Adipocyte (in vitro differentiated cells): ENCODE measurements around the gene MTUS2.

Experiments
- DNase-seq: peaks from one replicate; pipeline ENCODE4 v3.0.0-alpha.2; 2015; ENCODE audit warnings: low read depth
- H3K27me3 ChIP-seq: replicated peaks from 2 replicates; pipeline ENCODE4 v1.7.0; 2013; ENCODE audit warnings: mild to moderate bottlenecking, low read length, moderate library complexity; ENCODE audit not compliant: control insufficient read depth, insufficient read depth
- H3K36me3 ChIP-seq: 2 replicates; pipeline ENCODE4 v1.7.0; 2013; ENCODE audit warnings: low read length, mild to moderate bottlenecking, moderate library complexity; ENCODE audit not compliant: control insufficient read depth, insufficient read depth, severe bottlenecking
- H3K4me1 ChIP-seq: 2 replicates; pipeline ENCODE4 v1.7.0; 2013; ENCODE audit warnings: mild to moderate bottlenecking, low read length, moderate library complexity; ENCODE audit not compliant: control insufficient read depth, insufficient read depth
- H3K4me3 ChIP-seq: 2 replicates; pipeline ENCODE4 v1.7.0; 2013; ENCODE audit warnings: mild to moderate bottlenecking, low read length, moderate library complexity
- H3K9ac ChIP-seq: 2 replicates; pipeline ENCODE4 v1.7.0; 2013; ENCODE audit warnings: mild to moderate bottlenecking, low read length, moderate library complexity
- H3K9me3 ChIP-seq: 2 replicates; pipeline ENCODE4 v1.7.0; 2013; ENCODE audit warnings: mild to moderate bottlenecking, low read length, moderate library complexity; ENCODE audit not compliant: control insufficient read depth

Gene MTUS2

GRCh38 chr13:29513002-29513980, 693.2 kb downstream of the MTUS2 start:
- DNase-seq, result no peak
- Histone ChIP-seq H3K9me3 (no peaks in the 10 kb centered on the region), H3K4me3 (no peak overlapping the region), H3K36me3 (peaks cover 55% of the 10 kb centered on the region), H3K4me1 (peaks cover 51% of the 10 kb centered on the region), H3K27me3 (no peaks in the 10 kb centered on the region), H3K9ac (no peak overlapping the region)

- no peaks in the 10 kb centered on the region for H3K9me3 ChIP-seq
- H3K9ac ChIP-seq, result no peak overlapping the region
- DNase-seq, result no peak
- peaks cover 63% of the 10 kb centered on the region for H3K36me3 ChIP-seq
- H3K4me1 ChIP-seq, result peaks cover 42% of the 10 kb centered on the region
- H3K27me3 ChIP-seq, result no peaks in the 10 kb centered on the region
- no peak overlapping the region for H3K4me3 ChIP-seq
These were observed 694.0 kb downstream of the MTUS2 start for GRCh38 chr13:29513981-29514719.

GRCh38 chr13:29514720-29515310, 694.7 kb downstream of the MTUS2 start:
- peaks cover 36% of the 10 kb centered on the region for H3K4me1 ChIP-seq
- peaks cover 63% of the 10 kb centered on the region for H3K36me3 ChIP-seq
- no peak overlapping the region for H3K4me3 ChIP-seq
- no peak for DNase-seq
- no peaks in the 10 kb centered on the region for H3K27me3 ChIP-seq
- no peaks in the 10 kb centered on the region for H3K9me3 ChIP-seq
- no peak overlapping the region for H3K9ac ChIP-seq

- Histone ChIP-seq H3K4me1 (peaks cover 36% of the 10 kb centered on the region), H3K27me3 (no peaks in the 10 kb centered on the region), H3K9ac (no peak overlapping the region), H3K4me3 (no peak overlapping the region), H3K36me3 (peaks cover 63% of the 10 kb centered on the region), H3K9me3 (no peaks in the 10 kb centered on the region)
- DNase-seq, result no peak
These were observed 695.2 kb downstream of the MTUS2 start for GRCh38 chr13:29515372-29515771.

- no peak overlapping the region for H3K9ac ChIP-seq
- peaks cover 38% of the 10 kb centered on the region for H3K4me1 ChIP-seq
- no peaks in the 10 kb centered on the region for H3K27me3 ChIP-seq
- H3K9me3 ChIP-seq, result no peaks in the 10 kb centered on the region
- H3K36me3 ChIP-seq, result peaks cover 63% of the 10 kb centered on the region
- no peak for DNase-seq
- no peak overlapping the region for H3K4me3 ChIP-seq
These were observed 695.9 kb downstream of the MTUS2 start for GRCh38 chr13:29516012-29516411.

GRCh38 chr13:29516880-29517279, 696.7 kb downstream of the MTUS2 start:
- H3K9ac ChIP-seq, result no peak overlapping the region
- no peaks in the 10 kb centered on the region for H3K27me3 ChIP-seq
- DNase-seq, result no peak
- peaks cover 39% of the 10 kb centered on the region for H3K4me1 ChIP-seq
- H3K36me3 ChIP-seq, result peaks cover 63% of the 10 kb centered on the region
- no peaks in the 10 kb centered on the region for H3K9me3 ChIP-seq
- no peak overlapping the region for H3K4me3 ChIP-seq

GRCh38 chr13:29519921-29520320, 699.8 kb downstream of the MTUS2 start:
- no peaks in the 10 kb centered on the region for H3K9me3 ChIP-seq
- H3K4me1 ChIP-seq, result peaks cover 45% of the 10 kb centered on the region
- H3K9ac ChIP-seq, result peak overlapping the region; percentile 31
- H3K27me3 ChIP-seq, result no peaks in the 10 kb centered on the region
- H3K4me3 ChIP-seq, result no peak overlapping the region
- H3K36me3 ChIP-seq, result peaks cover 50% of the 10 kb centered on the region
- no peak for DNase-seq

GRCh38 chr13:29520671-29521070, 700.5 kb downstream of the MTUS2 start:
- peak; percentile 88 for DNase-seq
- Histone ChIP-seq H3K36me3 (peaks cover 43% of the 10 kb centered on the region), H3K9ac (peak overlapping the region; percentile 66)

GRCh38 chr13:29521336-29521735, 701.2 kb downstream of the MTUS2 start:
- H3K36me3 ChIP-seq, result peaks cover 36% of the 10 kb centered on the region
- no peaks in the 10 kb centered on the region for H3K27me3 ChIP-seq
- peak overlapping the region; percentile 57 for H3K4me3 ChIP-seq
- no peak for DNase-seq
- peaks cover 45% of the 10 kb centered on the region for H3K4me1 ChIP-seq
- H3K9me3 ChIP-seq, result no peaks in the 10 kb centered on the region
- H3K9ac ChIP-seq, result peak overlapping the region; percentile 66

More at GRCh38 chr13:29520671-29521070, 700.5 kb downstream of the MTUS2 start:
- peak overlapping the region; percentile 57 for H3K4me3 ChIP-seq
- no peaks in the 10 kb centered on the region for H3K27me3 ChIP-seq
- peaks cover 45% of the 10 kb centered on the region for H3K4me1 ChIP-seq
- H3K9me3 ChIP-seq, result no peaks in the 10 kb centered on the region

- Histone ChIP-seq H3K9ac (no peak overlapping the region), H3K4me1 (peaks cover 45% of the 10 kb centered on the region), H3K36me3 (peaks cover 35% of the 10 kb centered on the region), H3K27me3 (no peaks in the 10 kb centered on the region), H3K9me3 (no peaks in the 10 kb centered on the region), H3K4me3 (peak overlapping the region; percentile 57)
- DNase-seq, result peak; percentile 87
These were observed 702.0 kb downstream of the MTUS2 start for GRCh38 chr13:29522044-29522685.
